CD14-positive monocyte (primary cell): ENCODE results near the gene SLC36A3. TPM values are rescaled to one million over a fixed set of nuclear protein-coding genes. Genes with fewer than 3 reads are reported as not detected.

Experiments
- DNase-seq, 3 donors: peaks; one replicate each; pipeline ENCODE4 v3.0.0-alpha.2; 2011 to 2022
- H2AFZ ChIP-seq: 2 replicates; pipeline ENCODE4 v1.6.0; 2012; ENCODE audit warnings: mild to moderate bottlenecking, low read depth, low read length, inconsistent platforms; ENCODE audit not compliant: insufficient read depth, poor library complexity, severe bottlenecking
- H3K27ac ChIP-seq, 2 donors: 1 replicate in 1 of 2; 2 replicates in 1 of 2; pipeline ENCODE4 v1.5.1; 2012 to 2013; ENCODE audit warnings: low read length in 2 of 2, control low read depth in 1 of 2, inconsistent platforms in 1 of 2, low read depth in 1 of 2, mild to moderate bottlenecking in 1 of 2
- H3K27me3 ChIP-seq, 2 donors: one replicate each; pipeline versions ENCODE4 v1.6.0 to v1.6.1; 2011 to 2013; ENCODE audit warnings: low read length in 2 of 2; ENCODE audit not compliant: control insufficient read depth in 2 of 2, insufficient read depth in 2 of 2
- H3K36me3 ChIP-seq, 2 donors: replicated peaks in 1 of 2; 1 replicate in 1 of 2; 2 replicates in 1 of 2; pipeline versions ENCODE4 v1.5.1 to v1.6.1; 2012 to 2013; ENCODE audit warnings: low read length in 2 of 2, control low read depth in 1 of 2, inconsistent platforms in 1 of 2, mild to moderate bottlenecking in 1 of 2; ENCODE audit not compliant: insufficient read depth in 2 of 2, control insufficient read depth in 1 of 2
- H3K4me1 ChIP-seq, 2 donors: 1 replicate in 1 of 2; 2 replicates in 1 of 2; pipeline versions ENCODE4 v1.5.1 to v1.6.1; 2012 to 2013; ENCODE audit warnings: low read length in 2 of 2, control low read depth in 1 of 2, inconsistent platforms in 1 of 2, mild to moderate bottlenecking in 1 of 2, moderate library complexity in 1 of 2; ENCODE audit not compliant: insufficient read depth in 2 of 2, control insufficient read depth in 1 of 2
- H3K4me2 ChIP-seq: replicated peaks from 2 replicates; pipeline ENCODE3; 2012; ENCODE audit warnings: low read length, moderate library complexity, mild to moderate bottlenecking; ENCODE audit not compliant: poor library complexity, severe bottlenecking; ENCODE audit errors: extremely low read depth
- H3K4me3 ChIP-seq, 3 experiments: fragments of 200-600 bp in 1 of 3; sonication (generic) in 1 of 3; replicated peaks in 1 of 3; 1 replicate in 2 of 3; 2 replicates in 1 of 3; pipeline ENCODE4 v1.5.1; 2011 to 2013; ENCODE audit warnings: low read length in 3 of 3, mild to moderate bottlenecking in 3 of 3, control low read depth in 2 of 3, low read depth in 2 of 3, inconsistent platforms in 1 of 3, moderate library complexity in 1 of 3
- H3K79me2 ChIP-seq: 2 replicates; pipeline ENCODE4 v1.6.0; 2012; ENCODE audit warnings: mild to moderate bottlenecking, control low read depth, inconsistent platforms, low read length, moderate library complexity; ENCODE audit not compliant: insufficient read depth
- H3K9ac ChIP-seq: 2 replicates; pipeline ENCODE4 v1.6.0; 2017; ENCODE audit warnings: low read length, mild to moderate bottlenecking; ENCODE audit not compliant: insufficient read depth, poor library complexity, severe bottlenecking
- H3K9me3 ChIP-seq, 2 donors: replicated peaks in 1 of 2; 1 replicate in 1 of 2; 2 replicates in 1 of 2; pipeline versions ENCODE4 v1.5.1 to v1.6.1; 2012 to 2013; ENCODE audit warnings: low read length in 2 of 2, control low read depth in 1 of 2; ENCODE audit not compliant: control insufficient read depth in 1 of 2, insufficient read depth in 1 of 2
- H4K20me1 ChIP-seq: 2 replicates; pipeline ENCODE4 v1.6.0; 2012; ENCODE audit warnings: mild to moderate bottlenecking, low read length, control low read depth, moderate library complexity; ENCODE audit not compliant: insufficient read depth
- H3K27ac Mint-ChIP-seq, 7 donors: one replicate each; pipeline ENCODE4 v1.8.0; 2020; ENCODE audit warnings: mild to moderate bottlenecking in 7 of 7, mixed read lengths in 7 of 7, moderate library complexity in 6 of 7, inconsistent platforms in 2 of 7
- H3K27me3 Mint-ChIP-seq, 3 donors: one replicate each; pipeline ENCODE4 v1.8.0; 2021 to 2022; ENCODE audit warnings: low read depth in 3 of 3, mild to moderate bottlenecking in 3 of 3, mixed read lengths in 3 of 3, moderate library complexity in 3 of 3, inconsistent platforms in 1 of 3
- H3K36me3 Mint-ChIP-seq, 2 donors: one replicate each; pipeline ENCODE4 v1.8.0; 2020; ENCODE audit warnings: mixed read lengths in 2 of 2, inconsistent platforms in 1 of 2, mild to moderate bottlenecking in 1 of 2
- H3K4me1 Mint-ChIP-seq: one replicate; pipeline ENCODE4 v1.8.0; 2020; ENCODE audit warnings: mild to moderate bottlenecking, mixed read lengths
- H3K4me3 Mint-ChIP-seq, 2 donors: one replicate each; pipeline ENCODE4 v1.8.0; 2020; ENCODE audit warnings: mild to moderate bottlenecking in 2 of 2, mixed read lengths in 2 of 2, moderate library complexity in 1 of 2
- H3K9me3 Mint-ChIP-seq, 7 donors: one replicate each; pipeline ENCODE4 v1.8.0; 2020 to 2022; ENCODE audit warnings: mixed read lengths in 7 of 7, mild to moderate bottlenecking in 6 of 7, moderate library complexity in 6 of 7, inconsistent platforms in 2 of 7
- CTCF ChIP-seq: fragments of 200-600 bp; IDR thresholded peaks from one replicate; pipeline ENCODE4 v1.8.0; 2022; ENCODE audit warnings: antibody characterized with exemption, mild to moderate bottlenecking
- WGBS: methylation state at CpG from one replicate; pipeline ENCODE4 v1.1.5; 2013; ENCODE audit warnings: missing lambda C conversion rate; ENCODE audit not compliant: insufficient coverage; 5-methylcytosine and 5-hydroxymethylcytosine counted together
- intact Hi-C, 2 donors: fragments of 100-400 bp; cut with micrococcal nuclease; formaldehyde crosslinking; loops; one replicate each; pipeline versions ENCODE4 v1.15.0 to v1.15.1; 2023
- polyA plus RNA-seq, 3 donors: library from polyadenylated mRNA; depleted of rRNA in 1 of 3; unstranded in 2 of 3; stranded (reverse) in 1 of 3; fragments of 300-500 nt in 2 of 3; fragments of >200 nt in 1 of 3; fragmentation: Illumina TruSeq in 2 of 3; gene quantifications; 1 replicate in 2 of 3; 2 replicates in 1 of 3; pipeline ENCODE4 v1.2.3, GENCODE V29; 2012 to 2021

SLC36A3 gene
- polyA plus RNA-seq, 3 donors: not detected

GRCh38 chr5:151345808-151346478 lies 42.4 kb upstream of the SLC36A3 start:
- no peaks in the 10 kb centered on the region for H3K36me3 ChIP-seq
- Mint-ChIP-seq H3K9me3 (peaks cover 0 to 9% (median 0%) of the 10 kb centered on the region in 7 donors), H3K27ac (no peak overlapping the region), H3K36me3 (no peaks in the 10 kb centered on the region), H3K27me3 (peaks cover 35 to 54% (median 53%) of the 10 kb centered on the region in 3 donors), H3K4me1 (no peaks in the 10 kb centered on the region), H3K4me3 (no peak overlapping the region)
- intact Hi-C loops: no loop called here
- no peaks in the 10 kb centered on the region for H3K4me1 ChIP-seq
- no peak overlapping the region for H3K4me3 ChIP-seq
- H2AFZ ChIP-seq: no peak overlapping the region
- no peak overlapping the region for H3K9ac ChIP-seq
- WGBS: 46% methylated on average over 7 of the region's 8 CpGs
- no peak for TF ChIP-seq CTCF
- H3K79me2 ChIP-seq: no peaks in the 10 kb centered on the region
- peaks cover 40 to 44% of the 10 kb centered on the region in 2 donors for H3K27me3 ChIP-seq
- H3K9me3 ChIP-seq: peaks cover 0 to 5% of the 10 kb centered on the region in 2 donors
- H4K20me1 ChIP-seq: no peaks in the 10 kb centered on the region
- no peak for DNase-seq
- no peak overlapping the region for H3K27ac ChIP-seq
- H3K4me2 ChIP-seq: no peak overlapping the region

GRCh38 chr5:151345187-151345807 lies 41.7 kb upstream of the SLC36A3 start:
- Histone ChIP-seq H3K4me1 (no peaks in the 10 kb centered on the region), H3K4me3 (no peak overlapping the region), H3K27me3 (peaks cover 40 to 44% of the 10 kb centered on the region in 2 donors), H3K9ac (no peak overlapping the region), H3K4me2 (no peak overlapping the region), H3K9me3 (peaks cover 0 to 5% of the 10 kb centered on the region in 2 donors), H4K20me1 (no peaks in the 10 kb centered on the region), H3K27ac (no peak overlapping the region), H3K36me3 (no peaks in the 10 kb centered on the region), H2AFZ (no peak overlapping the region), H3K79me2 (no peaks in the 10 kb centered on the region)
- TF ChIP-seq CTCF: no peak
- intact Hi-C loops: no loop called here
- no peaks in the 10 kb centered on the region for H3K36me3 Mint-ChIP-seq
- 34% methylated on average over 9 of the region's 11 CpGs for WGBS
- no peak for DNase-seq
- H3K27ac Mint-ChIP-seq: no peak overlapping the region
- peaks cover 0 to 9% (median 0%) of the 10 kb centered on the region in 7 donors for H3K9me3 Mint-ChIP-seq
- H3K27me3 Mint-ChIP-seq: peaks cover 33 to 57% (median 57%) of the 10 kb centered on the region in 3 donors
- no peaks in the 10 kb centered on the region for H3K4me1 Mint-ChIP-seq
- no peak overlapping the region for H3K4me3 Mint-ChIP-seq
